HEK293 (cell line): ENCODE results near the gene FAM83E.

ENCODE experiments used
- CTCF ChIA-PET: fragments of 350-600 bp; formaldehyde crosslinking; extraction: SDS; loops from one replicate; lab custom pipeline; 2021; ENCODE audit warnings: antibody characterized with exemption; lab: Yijun Ruan, JAX
- POLR2A ChIA-PET: fragments of 300-600 bp; formaldehyde crosslinking; extraction: SDS; loops from one replicate; lab custom pipeline; 2020; ENCODE audit warnings: antibody characterized with exemption, inconsistent platforms; lab: Yijun Ruan, JAX
- H3K27ac ChIP-seq: fragments of 200-500 bp; sonication (Bioruptor generic); 2 replicates; pipeline ENCODE4 v1.5.1; 2014; ENCODE audit warnings: low read depth, low read length, control low read depth, inconsistent platforms; ENCODE audit errors: extremely low read depth
- H3K36me3 ChIP-seq, 2 experiments: fragments of 200-500 bp in 1 of 2; sonication (Bioruptor generic) in 1 of 2; 1 replicate in 1 of 2; 2 replicates in 1 of 2; pipeline ENCODE4 v1.5.1; 2014 to 2017; ENCODE audit warnings: inconsistent platforms in 2 of 2, low read length in 2 of 2; ENCODE audit not compliant: control insufficient read depth in 2 of 2, insufficient read depth in 1 of 2
- H3K4me1 ChIP-seq: fragments of 200-500 bp; sonication (Bioruptor generic); 2 replicates; pipeline ENCODE4 v1.5.1; 2014; ENCODE audit warnings: mild to moderate bottlenecking, low read length, inconsistent platforms; ENCODE audit not compliant: control insufficient read depth, insufficient read depth
- H3K4me3 ChIP-seq: 2 replicates; pipeline ENCODE4 v1.5.1; 2011; ENCODE audit warnings: low read depth, mild to moderate bottlenecking, control low read depth, low read length, moderate library complexity
- H3K9me3 ChIP-seq: fragments of 200-500 bp; sonication (Bioruptor generic); 2 replicates; pipeline ENCODE4 v1.5.1; 2014; ENCODE audit warnings: low read depth, low read length, inconsistent platforms; ENCODE audit not compliant: control insufficient read depth, insufficient read depth
- BCL11A ChIP-seq: fragments of 450-650 bp; formaldehyde crosslinking; IDR thresholded peaks from 2 replicates; pipeline ENCODE4 v1.5.1; 2016; ENCODE audit warnings: low read depth, missing biosample characterization, missing genetic modification characterization
- CTCF ChIP-seq: fragments of 450-650 bp; formaldehyde crosslinking; IDR thresholded peaks from 2 replicates; pipeline ENCODE4 v1.5.1; 2016; ENCODE audit warnings: missing biosample characterization, missing genetic modification characterization
- GLIS2 ChIP-seq: fragments of 450-650 bp; formaldehyde crosslinking; IDR thresholded peaks from 2 replicates; pipeline ENCODE4 v1.5.1; 2016; ENCODE audit warnings: missing biosample characterization, missing genetic modification characterization
- IKZF3 ChIP-seq: fragments of 450-650 bp; IDR thresholded peaks from 2 replicates; pipeline ENCODE4 v1.5.0; 2018; ENCODE audit warnings: missing biosample characterization, mild to moderate bottlenecking, missing genetic modification characterization, moderate library complexity
- KLF10 ChIP-seq: fragments of 450-650 bp; IDR thresholded peaks from 2 replicates; pipeline ENCODE4 v1.5.1; 2018; ENCODE audit warnings: missing biosample characterization, mild to moderate bottlenecking, missing genetic modification characterization
- REPIN1 ChIP-seq: fragments of 450-650 bp; formaldehyde crosslinking; IDR thresholded peaks from 2 replicates; pipeline ENCODE4 v1.5.1; 2017; ENCODE audit warnings: missing biosample characterization, missing genetic modification characterization, low read depth
- WT1 ChIP-seq: fragments of 450-650 bp; formaldehyde crosslinking; IDR thresholded peaks from 2 replicates; pipeline ENCODE4 v1.5.1; 2016; ENCODE audit warnings: missing biosample characterization, missing genetic modification characterization
- ZBTB10 ChIP-seq: fragments of 450-650 bp; formaldehyde crosslinking; IDR thresholded peaks from 2 replicates; pipeline ENCODE4 v1.5.1; 2016; ENCODE audit warnings: missing biosample characterization, missing genetic modification characterization
- ZBTB7A ChIP-seq: fragments of 450-650 bp; formaldehyde crosslinking; IDR thresholded peaks from 2 replicates; pipeline ENCODE4 v1.5.1; 2016; ENCODE audit warnings: low read depth, missing biosample characterization, missing genetic modification characterization
- ZNF223 ChIP-seq: fragments of 450-650 bp; formaldehyde crosslinking; IDR thresholded peaks from 2 replicates; pipeline ENCODE4 v1.5.1; 2016; ENCODE audit warnings: missing biosample characterization, missing genetic modification characterization
- ZNF23 ChIP-seq: fragments of 450-650 bp; formaldehyde crosslinking; IDR thresholded peaks from 2 replicates; pipeline ENCODE4 v1.5.1; 2016; ENCODE audit warnings: missing biosample characterization, missing genetic modification characterization, borderline replicate concordance
- ZNF366 ChIP-seq: fragments of 450-650 bp; formaldehyde crosslinking; conservative IDR thresholded peaks from 2 replicates; pipeline ENCODE4 v1.5.1; 2016; ENCODE audit warnings: missing biosample characterization, missing genetic modification characterization
- ZNF391 ChIP-seq: fragments of 450-650 bp; formaldehyde crosslinking; IDR thresholded peaks from 2 replicates; pipeline ENCODE4 v1.5.1; 2016; ENCODE audit warnings: low read depth, missing biosample characterization, missing genetic modification characterization, borderline replicate concordance
- ZNF426 ChIP-seq: fragments of 450-650 bp; formaldehyde crosslinking; IDR thresholded peaks from 2 replicates; pipeline ENCODE4 v1.5.1; 2017; ENCODE audit warnings: missing biosample characterization, missing genetic modification characterization, mild to moderate bottlenecking, inconsistent platforms, moderate library complexity
- ZNF48 ChIP-seq: fragments of 450-650 bp; formaldehyde crosslinking; IDR thresholded peaks from 2 replicates; pipeline ENCODE4 v1.5.1; 2016; ENCODE audit warnings: missing biosample characterization, missing genetic modification characterization
- ZNF518A ChIP-seq: fragments of 450-650 bp; formaldehyde crosslinking; conservative IDR thresholded peaks from 2 replicates; pipeline ENCODE4 v1.5.1; 2016; ENCODE audit warnings: low read depth, missing biosample characterization, missing genetic modification characterization
- ZNF521 ChIP-seq: fragments of 450-650 bp; formaldehyde crosslinking; IDR thresholded peaks from 2 replicates; pipeline ENCODE4 v1.5.1; 2017; ENCODE audit warnings: missing biosample characterization, mild to moderate bottlenecking, missing genetic modification characterization
- ZNF530 ChIP-seq: fragments of 450-650 bp; formaldehyde crosslinking; IDR thresholded peaks from 2 replicates; pipeline ENCODE4 v1.5.1; 2016; ENCODE audit warnings: low read depth, missing biosample characterization, missing genetic modification characterization
- ZNF544 ChIP-seq: fragments of 450-650 bp; formaldehyde crosslinking; IDR thresholded peaks from 2 replicates; pipeline ENCODE4 v1.5.0; 2017; ENCODE audit warnings: missing biosample characterization, missing genetic modification characterization
- ZNF585B ChIP-seq: fragments of 450-650 bp; formaldehyde crosslinking; IDR thresholded peaks from 2 replicates; pipeline ENCODE4 v1.5.1; 2016; ENCODE audit warnings: missing biosample characterization, missing genetic modification characterization
- ZNF664 ChIP-seq: fragments of 450-650 bp; formaldehyde crosslinking; IDR thresholded peaks from 2 replicates; pipeline ENCODE4 v1.5.1; 2016; ENCODE audit warnings: missing biosample characterization, missing genetic modification characterization
- ZNF701 ChIP-seq: fragments of 450-650 bp; formaldehyde crosslinking; IDR thresholded peaks from 2 replicates; pipeline ENCODE4 v1.5.1; 2016; ENCODE audit warnings: missing biosample characterization, missing genetic modification characterization
- ZNF707 ChIP-seq: fragments of 450-650 bp; formaldehyde crosslinking; IDR thresholded peaks from 2 replicates; pipeline ENCODE4 v1.5.1; 2016; ENCODE audit warnings: missing biosample characterization, missing genetic modification characterization
- ZNF747 ChIP-seq: fragments of 450-650 bp; formaldehyde crosslinking; IDR thresholded peaks from 2 replicates; pipeline ENCODE4 v1.5.1; 2016; ENCODE audit warnings: missing biosample characterization, missing genetic modification characterization
- ZSCAN30 ChIP-seq: fragments of 450-650 bp; IDR thresholded peaks from 2 replicates; pipeline ENCODE4 v1.5.1; 2018; ENCODE audit warnings: missing biosample characterization, mild to moderate bottlenecking, missing genetic modification characterization, moderate library complexity

The FAM83E gene

GRCh38 chr19:48635263-48635965 is 20.5 kb upstream of the FAM83E start (continued):
- TF ChIP-seq IKZF3 (tag by site-specific recombination) (0 out of 2 replicates have a peak, but pooled peaks have one; percentile 12), ZNF701 (tag by site-specific recombination) (no peak), KLF10 (tag by site-specific recombination) (peak; percentile 57; the same call in 1 of the 2 replicates), ZBTB7A (tag by site-specific recombination) (no peak), ZNF530 (tag by site-specific recombination) (no peak), ZNF747 (no peak), ZSCAN30 (tag by site-specific recombination) (0 out of 2 replicates have a peak, but pooled peaks have one; percentile 25), ZNF518A (tag by site-specific recombination) (no peak), ZNF391 (no peak), ZNF426 (tag by site-specific recombination) (no peak), ZNF664 (tag by site-specific recombination) (no peak), ZNF23 (no peak), CTCF (tag by site-specific recombination) (no peak)

GRCh38 chr19:48634424-48635262 is 19.8 kb upstream of the FAM83E start:
- Histone ChIP-seq H3K27ac (peak overlapping the region; percentile 86), H3K36me3 (peaks cover 8 to 30% of the 10 kb centered on the region in 2 experiments; a peak in 2 of 3 replicates), H3K9me3 (no peaks in the 10 kb centered on the region), H3K4me3 (no peak overlapping the region), H3K4me1 (peaks cover 23% of the 10 kb centered on the region)
- CTCF ChIA-PET = interaction anchor here (0.6 to 1.2 kb wide), 5 partner anchors 20 to 145 kb away, joined by 3 to 4 read pairs (median 3); no protein-coding TSS in a partner anchor
- POLR2A ChIA-PET = interaction anchor here (0.6 to 8.1 kb wide), 6 partner anchors 11 to 238 kb away, joined by 4 to 97 read pairs (median 16); partner anchors contain the start of genes CA11, FAM83E, PPP1R15A and RPL18
- TF ChIP-seq ZNF707 (tag by site-specific recombination) = no peak
- TF ChIP-seq REPIN1 = no peak
- TF ChIP-seq WT1 = peak; percentile 71; the same call in 1 of the 2 replicates
- peak; percentile 76; the same call in 1 of the 2 replicates for TF ChIP-seq BCL11A (tag by site-specific recombination)
- TF ChIP-seq ZBTB10 (tag by site-specific recombination) = peak; percentile 74
- peak; percentile 81 for TF ChIP-seq GLIS2 (tag by site-specific recombination)
- no peak for TF ChIP-seq ZNF585B (tag by site-specific recombination)
- TF ChIP-seq ZNF544 (tag by site-specific recombination) = no peak
- peak; percentile 99 for TF ChIP-seq ZNF366 (tag by site-specific recombination)
- TF ChIP-seq ZNF521 (tag by site-specific recombination) = no peak
- no peak for TF ChIP-seq ZNF48 (tag by site-specific recombination)
- peak; percentile 64; the same call in 1 of the 2 replicates for TF ChIP-seq ZNF223 (tag by site-specific recombination)
